Activated CD4-positive, alpha-beta T cell treated with anti-CD3 and anti-CD28 coated beads, Interleukin-2, amount 10 ng/mL, durations not matched to agents 24 days and 14 days (primary cell): ENCODE measurements around the gene NR2F1-AS1. TPM values are rescaled to one million over a fixed set of nuclear protein-coding genes. Genes with fewer than 3 reads are reported as not detected.

Experiments used
- DNase-seq: peaks from one replicate; pipeline ENCODE4 v3.0.0; 2022
- H3K27ac Mint-ChIP-seq: one replicate; pipeline ENCODE4 v1.8.0; 2022; ENCODE audit warnings: mild to moderate bottlenecking, mixed read lengths
- H3K27me3 Mint-ChIP-seq: one replicate; pipeline ENCODE4 v1.8.0; 2022; ENCODE audit warnings: mixed read lengths
- H3K36me3 Mint-ChIP-seq: one replicate; pipeline ENCODE4 v1.8.0; 2022; ENCODE audit warnings: low read depth, mild to moderate bottlenecking, mixed read lengths
- H3K4me1 Mint-ChIP-seq: one replicate; pipeline ENCODE4 v1.8.0; 2021; ENCODE audit warnings: mixed read lengths
- H3K4me3 Mint-ChIP-seq: one replicate; pipeline ENCODE4 v1.8.0; 2022; ENCODE audit warnings: mild to moderate bottlenecking, moderate library complexity, mixed read lengths
- H3K9me3 Mint-ChIP-seq: one replicate; pipeline ENCODE4 v1.8.0; 2021; ENCODE audit warnings: mixed read lengths
- intact Hi-C: fragments of 100-400 bp; cut with micrococcal nuclease; formaldehyde crosslinking; loops from one replicate; pipeline ENCODE4 v1.15.1; 2023
- total RNA-seq: library from RNA; stranded (reverse); gene quantifications from 2 replicates; pipeline ENCODE4 v1.2.3, GENCODE V29; 2022

The NR2F1-AS1 gene
- total RNA-seq, 1 donor from 2014 or later, result not detected

DNA sequence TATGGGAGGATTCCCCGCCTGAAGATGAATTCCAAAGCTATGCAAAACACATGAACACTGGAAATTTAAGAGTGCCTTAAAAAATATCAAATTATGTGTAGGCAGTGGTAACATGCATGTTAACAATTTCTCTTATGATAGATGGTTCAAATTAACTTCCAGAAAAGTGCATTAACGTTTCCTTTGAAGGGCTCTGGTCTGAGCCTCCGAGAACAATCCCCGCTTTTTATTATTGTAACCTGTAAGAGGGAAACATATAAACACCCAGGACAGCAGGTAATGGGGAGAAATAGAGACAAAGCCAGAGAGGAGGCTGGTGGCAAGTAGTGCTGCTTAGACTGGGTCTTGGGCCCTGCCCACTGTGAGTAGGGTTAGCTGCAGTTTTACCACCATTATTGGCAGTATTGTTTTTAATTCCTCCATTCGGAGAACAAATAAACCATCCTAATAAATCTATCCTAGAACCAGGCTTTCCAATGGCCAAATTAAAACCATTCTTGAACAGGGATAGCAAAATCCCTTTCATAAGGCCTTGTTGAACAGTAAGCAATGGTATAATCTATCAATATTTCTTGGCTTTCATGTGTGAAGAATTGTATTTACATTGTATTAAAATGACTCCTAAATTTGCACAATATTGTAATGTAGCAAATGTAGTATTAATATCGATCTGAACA is 8.3 kb upstream of the NR2F1-AS1 start:
- H3K36me3 Mint-ChIP-seq, result peaks cover 12% of the 10 kb centered on the region
- peaks cover 14% of the 10 kb centered on the region for H3K9me3 Mint-ChIP-seq
- no peak overlapping the region for H3K4me3 Mint-ChIP-seq
- peak overlapping the region; percentile 21 for H3K27ac Mint-ChIP-seq
- no peak for DNase-seq
- intact Hi-C loops, result no loop called here
- peaks cover 81% of the 10 kb centered on the region for H3K27me3 Mint-ChIP-seq
- peaks cover 11% of the 10 kb centered on the region for H3K4me1 Mint-ChIP-seq

DNA sequence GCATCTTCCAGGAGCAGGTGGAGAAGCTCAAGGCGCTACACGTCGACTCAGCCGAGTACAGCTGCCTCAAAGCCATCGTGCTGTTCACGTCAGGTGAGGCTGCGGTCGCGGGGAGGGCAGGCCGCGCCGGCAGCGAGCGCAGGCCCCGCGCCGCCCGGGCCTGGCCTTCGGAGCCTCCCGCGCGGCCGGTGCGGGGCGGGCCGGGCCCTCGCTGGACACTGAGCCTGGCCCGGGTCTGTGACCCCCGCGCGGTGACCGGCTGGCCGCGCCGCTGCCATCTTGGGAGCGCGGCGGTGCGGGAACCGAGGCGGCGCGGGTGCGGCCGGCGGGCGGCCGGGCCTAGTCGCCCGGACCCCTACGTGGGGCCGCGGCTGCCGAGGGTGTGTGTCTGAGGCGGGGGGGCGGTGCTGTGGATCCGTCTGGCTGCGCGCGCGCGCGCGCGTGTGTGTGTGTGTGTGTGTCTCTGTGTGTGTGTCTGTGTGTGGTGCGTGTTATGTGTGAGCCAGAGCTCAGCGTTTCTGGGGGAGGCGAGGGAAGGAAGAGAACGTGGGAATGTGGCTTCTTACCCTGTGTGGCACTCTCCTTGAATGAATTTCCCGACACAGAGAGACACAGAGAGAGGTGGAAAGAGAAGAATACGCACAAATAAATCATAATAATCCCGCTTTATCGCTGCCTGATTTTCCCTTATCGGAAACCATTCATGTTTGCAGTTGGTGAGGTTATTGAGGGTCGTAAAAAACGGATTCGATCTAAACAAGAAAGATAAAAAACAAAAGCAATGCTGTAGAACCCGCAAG is 7.5 kb upstream of the NR2F1-AS1 start:
- H3K27me3 Mint-ChIP-seq, result peaks cover 75% of the 10 kb centered on the region
- H3K9me3 Mint-ChIP-seq, result peaks cover 10% of the 10 kb centered on the region
- no peak for DNase-seq
- peaks cover 12% of the 10 kb centered on the region for H3K36me3 Mint-ChIP-seq
- H3K4me1 Mint-ChIP-seq, result peaks cover 13% of the 10 kb centered on the region
- H3K27ac Mint-ChIP-seq, result peak overlapping the region; percentile 80
- intact Hi-C loops, result no loop called here
- H3K4me3 Mint-ChIP-seq, result peak overlapping the region; percentile 45

DNA sequence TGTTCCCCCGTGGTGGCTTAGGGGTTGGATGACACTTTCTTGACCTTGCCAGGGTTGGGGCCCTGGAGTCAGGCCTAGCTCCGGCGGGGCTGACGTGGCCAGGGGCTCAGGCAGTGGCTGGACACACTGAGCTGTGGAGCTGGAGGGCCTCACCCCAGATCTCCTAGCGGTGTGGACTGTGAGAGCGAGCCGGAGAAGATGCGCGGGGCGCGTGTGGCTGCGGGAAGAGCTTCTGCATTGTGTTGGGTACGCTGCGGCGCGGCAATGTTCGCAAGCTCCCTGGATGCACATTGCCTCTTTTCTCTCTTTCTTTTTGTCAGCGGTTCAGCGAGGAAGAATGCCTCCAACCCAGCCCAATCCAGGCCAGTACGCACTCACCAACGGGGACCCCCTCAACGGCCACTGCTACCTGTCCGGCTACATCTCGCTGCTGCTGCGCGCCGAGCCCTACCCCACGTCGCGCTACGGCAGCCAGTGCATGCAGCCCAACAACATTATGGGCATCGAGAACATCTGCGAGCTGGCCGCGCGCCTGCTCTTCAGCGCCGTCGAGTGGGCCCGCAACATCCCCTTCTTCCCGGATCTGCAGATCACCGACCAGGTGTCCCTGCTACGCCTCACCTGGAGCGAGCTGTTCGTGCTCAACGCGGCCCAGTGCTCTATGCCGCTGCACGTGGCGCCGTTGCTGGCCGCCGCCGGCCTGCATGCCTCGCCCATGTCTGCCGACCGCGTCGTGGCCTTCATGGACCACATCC is 6.8 kb upstream of the NR2F1-AS1 start:
- Mint-ChIP-seq H3K36me3 (peaks cover 12% of the 10 kb centered on the region), H3K9me3 (peaks cover 10% of the 10 kb centered on the region), H3K27ac (peak overlapping the region; percentile 71), H3K4me3 (no peak overlapping the region), H3K4me1 (peaks cover 14% of the 10 kb centered on the region), H3K27me3 (peaks cover 68% of the 10 kb centered on the region)
- DNase-seq, result no peak
- intact Hi-C loops, result loop anchor here (2.0 kb wide), 1 partner anchor 15 kb away; no protein-coding TSS in a partner anchor

DNA sequence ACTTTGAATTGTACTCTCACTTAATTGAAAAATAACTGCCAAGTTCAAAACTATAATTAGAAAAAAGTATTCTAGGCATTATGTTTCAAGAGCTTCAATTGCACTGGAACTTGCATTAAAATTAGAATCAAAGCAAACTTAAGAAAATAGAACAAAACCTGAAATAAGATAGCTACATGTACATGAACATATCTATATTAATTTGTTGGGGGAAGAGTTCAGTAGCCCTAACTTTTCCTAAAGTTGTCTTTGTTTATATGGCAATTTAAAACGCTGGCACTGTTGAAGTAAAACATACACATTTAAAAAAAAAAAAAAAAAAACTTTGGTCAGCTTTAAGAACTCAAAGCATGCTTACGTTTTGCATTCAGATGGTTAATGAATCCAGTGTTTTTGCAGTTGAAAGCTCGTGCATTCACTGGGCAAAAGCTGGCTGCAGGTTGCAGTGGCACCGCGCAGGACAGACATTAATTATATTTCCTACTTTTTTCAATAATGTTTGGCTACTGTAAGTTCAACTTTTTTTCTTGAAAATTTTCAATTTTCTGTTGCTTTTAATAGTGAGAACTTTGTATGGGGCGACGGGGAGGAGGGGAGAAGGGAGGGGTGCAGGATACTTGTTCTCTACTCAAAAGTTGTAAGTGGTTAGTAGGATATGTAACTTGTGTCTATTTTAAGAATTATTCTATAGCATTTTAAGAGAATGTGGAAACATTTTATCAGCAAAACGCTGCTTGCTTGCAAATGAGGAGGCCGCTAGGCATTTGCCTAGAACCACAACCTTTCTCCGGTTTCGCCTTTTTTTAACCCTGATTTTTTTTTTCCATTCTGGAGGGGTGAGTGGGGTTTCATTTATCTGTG is 5.9 kb upstream of the NR2F1-AS1 start:
- peaks cover 62% of the 10 kb centered on the region for H3K27me3 Mint-ChIP-seq
- peak overlapping the region; percentile 71 for H3K27ac Mint-ChIP-seq
- H3K36me3 Mint-ChIP-seq, result peaks cover 12% of the 10 kb centered on the region
- H3K9me3 Mint-ChIP-seq, result peaks cover 10% of the 10 kb centered on the region
- H3K4me3 Mint-ChIP-seq, result no peak overlapping the region
- DNase-seq, result no peak
- H3K4me1 Mint-ChIP-seq, result peaks cover 14% of the 10 kb centered on the region
- intact Hi-C loops, result loop anchor here (2.0 kb wide), 1 partner anchor 16 kb away; no protein-coding TSS in a partner anchor

DNA sequence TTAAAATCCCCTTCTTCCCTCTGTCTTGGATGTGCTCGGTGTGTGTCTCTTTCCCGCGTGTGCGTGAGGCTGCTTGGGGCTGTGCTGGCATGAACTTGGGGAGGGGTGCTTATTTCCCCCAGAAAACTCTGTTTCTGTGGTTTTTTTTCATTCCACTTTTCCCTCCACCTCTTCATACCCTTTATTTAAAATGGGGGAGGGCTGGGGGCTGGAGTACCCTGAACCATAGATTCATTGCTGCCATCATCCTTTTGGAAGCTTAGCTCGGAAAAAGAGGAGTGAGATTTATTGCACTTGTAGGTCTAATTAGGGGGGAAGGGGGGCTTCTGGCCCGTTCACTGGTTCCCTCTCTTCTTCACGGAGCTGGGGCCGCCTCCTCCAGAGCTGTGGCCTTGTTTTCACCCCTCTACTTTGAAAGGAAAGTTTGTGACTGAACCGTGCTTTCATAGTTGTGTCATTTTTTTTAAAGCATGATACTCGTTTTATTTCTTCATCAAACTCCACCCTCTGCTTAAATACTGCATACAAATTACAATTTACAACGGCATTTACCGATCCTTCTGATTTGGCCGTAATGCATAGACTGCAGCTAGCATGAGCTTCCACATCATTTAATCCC is 4.9 kb upstream of the NR2F1-AS1 start:
- H3K4me3 Mint-ChIP-seq, result peak overlapping the region; percentile 76
- H3K27ac Mint-ChIP-seq, result peak overlapping the region; percentile 68
- intact Hi-C loops, result loop anchor here (2.0 kb wide), 1 partner anchor 17 kb away; no protein-coding TSS in a partner anchor
- peaks cover 10% of the 10 kb centered on the region for H3K9me3 Mint-ChIP-seq
- peaks cover 52% of the 10 kb centered on the region for H3K27me3 Mint-ChIP-seq
- peaks cover 15% of the 10 kb centered on the region for H3K4me1 Mint-ChIP-seq
- no peak for DNase-seq
- peaks cover 12% of the 10 kb centered on the region for H3K36me3 Mint-ChIP-seq

DNA sequence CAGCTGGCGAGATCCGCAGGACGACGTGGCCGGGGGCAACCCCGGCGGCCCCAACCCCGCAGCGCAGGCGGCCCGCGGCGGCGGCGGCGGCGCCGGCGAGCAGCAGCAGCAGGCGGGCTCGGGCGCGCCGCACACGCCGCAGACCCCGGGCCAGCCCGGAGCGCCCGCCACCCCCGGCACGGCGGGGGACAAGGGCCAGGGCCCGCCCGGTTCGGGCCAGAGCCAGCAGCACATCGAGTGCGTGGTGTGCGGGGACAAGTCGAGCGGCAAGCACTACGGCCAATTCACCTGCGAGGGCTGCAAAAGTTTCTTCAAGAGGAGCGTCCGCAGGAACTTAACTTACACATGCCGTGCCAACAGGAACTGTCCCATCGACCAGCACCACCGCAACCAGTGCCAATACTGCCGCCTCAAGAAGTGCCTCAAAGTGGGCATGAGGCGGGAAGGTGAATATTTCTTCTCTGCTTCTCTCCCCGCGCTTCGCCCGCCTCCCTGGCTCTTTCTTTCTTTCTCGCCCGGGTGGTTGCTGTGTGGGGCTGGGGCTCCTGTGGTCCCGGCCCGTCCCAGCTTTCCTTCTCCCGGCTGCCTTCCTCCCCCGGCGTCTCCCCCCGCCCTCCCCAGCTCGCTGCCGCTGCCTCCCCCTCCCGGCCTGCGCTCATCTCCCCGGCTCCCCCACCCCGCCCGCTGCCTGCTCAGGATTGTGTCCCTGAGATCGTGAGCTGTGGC is 4.2 kb upstream of the NR2F1-AS1 start:
- peaks cover 53% of the 10 kb centered on the region for H3K27me3 Mint-ChIP-seq
- peaks cover 10% of the 10 kb centered on the region for H3K9me3 Mint-ChIP-seq
- peaks cover 12% of the 10 kb centered on the region for H3K36me3 Mint-ChIP-seq
- intact Hi-C loops, result no loop called here
- peaks cover 21% of the 10 kb centered on the region for H3K4me1 Mint-ChIP-seq
- H3K27ac Mint-ChIP-seq, result no peak overlapping the region
- no peak for DNase-seq
- H3K4me3 Mint-ChIP-seq, result peak overlapping the region; percentile 76

DNA sequence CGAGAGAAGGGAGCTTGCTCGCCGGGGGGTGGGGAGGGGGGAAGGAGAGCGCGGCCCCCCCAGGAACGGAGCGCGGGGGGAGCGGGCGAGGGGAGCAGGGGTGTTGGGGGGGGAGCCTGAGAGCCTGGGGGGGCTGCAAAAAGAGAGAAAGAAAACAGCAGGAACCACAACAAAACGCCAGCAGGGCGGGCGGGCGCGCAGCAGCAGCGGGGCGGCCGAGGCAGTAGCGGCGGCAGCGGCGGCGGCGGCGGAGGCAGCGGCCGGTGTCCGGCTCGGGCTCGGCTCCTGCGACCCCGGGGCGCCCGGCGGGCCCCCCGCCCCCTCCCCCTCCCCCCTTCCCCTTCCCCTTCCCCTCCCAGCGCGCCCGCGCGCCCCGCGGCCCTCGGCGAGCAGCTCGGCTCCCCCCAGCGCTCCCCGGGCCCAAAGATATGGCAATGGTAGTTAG is 3.6 kb upstream of the NR2F1-AS1 start:
- intact Hi-C loops, result loop anchor here (5.0 kb wide), 1 partner anchor 1268 kb away; no protein-coding TSS in a partner anchor
- Mint-ChIP-seq H3K36me3 (peaks cover 12% of the 10 kb centered on the region), H3K27me3 (peaks cover 49% of the 10 kb centered on the region), H3K4me3 (peak overlapping the region; percentile 17), H3K9me3 (peaks cover 10% of the 10 kb centered on the region), H3K27ac (no peak overlapping the region), H3K4me1 (peaks cover 22% of the 10 kb centered on the region)
- no peak for DNase-seq

DNA sequence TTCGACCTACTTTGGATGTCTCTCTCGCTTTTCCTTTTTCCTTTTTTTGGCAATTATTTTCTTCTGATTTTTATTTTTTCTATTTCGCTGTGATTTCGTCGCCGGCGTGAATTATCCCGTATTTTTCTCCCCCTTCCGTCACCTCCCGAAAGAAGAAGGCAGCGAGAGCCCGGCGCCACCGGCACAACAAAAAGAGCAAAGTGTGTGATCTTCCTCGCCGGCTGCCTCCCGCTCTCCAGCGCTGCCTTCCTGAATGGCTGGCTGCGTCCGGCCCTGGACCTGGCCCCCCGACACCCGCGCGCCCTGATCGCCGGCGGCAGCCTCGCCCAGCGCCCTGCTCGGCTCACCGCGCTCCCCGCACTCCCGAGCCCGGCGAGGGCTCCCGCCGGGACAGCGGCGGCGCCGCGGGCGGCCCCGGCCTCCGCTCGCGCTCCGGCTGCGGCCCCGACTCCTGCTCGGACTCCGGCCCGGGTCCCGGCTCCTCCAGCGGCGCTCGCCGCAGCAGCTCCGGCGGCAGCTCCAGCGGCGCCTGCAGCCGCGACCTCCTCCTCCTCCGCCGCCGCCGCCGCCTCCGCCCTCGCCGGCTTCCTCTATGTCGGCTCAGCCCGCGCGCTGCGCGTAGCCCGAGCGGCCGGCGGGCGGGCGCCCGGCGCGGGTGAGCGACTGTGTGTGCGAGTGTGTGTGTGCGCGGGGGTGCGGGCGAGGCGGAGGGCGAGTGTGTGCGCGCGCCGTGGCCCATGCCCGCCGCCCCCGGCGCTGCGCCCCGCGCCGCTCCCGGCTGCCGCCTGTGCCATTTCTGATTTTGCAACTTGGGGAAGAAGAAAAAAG is 3.0 kb upstream of the NR2F1-AS1 start:
- H3K4me3 Mint-ChIP-seq, result peak overlapping the region; percentile 17
- H3K27ac Mint-ChIP-seq, result no peak overlapping the region
- peaks cover 22% of the 10 kb centered on the region for H3K4me1 Mint-ChIP-seq
- intact Hi-C loops, result loop anchor here (1.0 to 5.0 kb wide), 2 partner anchors 12 to 1268 kb away; no protein-coding TSS in a partner anchor
- DNase-seq, result peak; percentile 80
- H3K36me3 Mint-ChIP-seq, result peaks cover 12% of the 10 kb centered on the region
- peaks cover 43% of the 10 kb centered on the region for H3K27me3 Mint-ChIP-seq
- H3K9me3 Mint-ChIP-seq, result peaks cover 9% of the 10 kb centered on the region

DNA sequence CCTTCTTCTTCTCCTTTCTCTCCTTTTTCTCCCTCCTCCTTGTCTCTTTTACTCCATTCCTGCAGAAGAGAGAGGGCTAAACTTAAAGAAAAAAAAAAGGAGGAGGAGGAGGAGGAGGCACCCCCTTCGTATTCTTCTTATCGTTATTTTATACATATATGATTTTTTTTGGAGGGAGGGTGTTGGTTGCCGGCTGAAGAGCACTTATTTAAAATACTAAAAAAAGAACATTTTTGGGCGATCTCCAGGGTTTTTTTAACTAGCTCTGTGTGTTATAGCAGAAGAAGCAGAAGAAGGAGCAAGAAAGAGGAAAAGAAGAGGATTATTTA is 2.4 kb upstream of the NR2F1-AS1 start:
- Mint-ChIP-seq H3K4me1 (peaks cover 18% of the 10 kb centered on the region), H3K36me3 (peaks cover 7% of the 10 kb centered on the region), H3K27ac (no peak overlapping the region), H3K27me3 (peaks cover 43% of the 10 kb centered on the region), H3K9me3 (peaks cover 4% of the 10 kb centered on the region), H3K4me3 (no peak overlapping the region)
- intact Hi-C loops, result loop anchor here (1.0 to 5.0 kb wide), 2 partner anchors 11 to 1269 kb away; no protein-coding TSS in a partner anchor
- DNase-seq, result no peak

DNA sequence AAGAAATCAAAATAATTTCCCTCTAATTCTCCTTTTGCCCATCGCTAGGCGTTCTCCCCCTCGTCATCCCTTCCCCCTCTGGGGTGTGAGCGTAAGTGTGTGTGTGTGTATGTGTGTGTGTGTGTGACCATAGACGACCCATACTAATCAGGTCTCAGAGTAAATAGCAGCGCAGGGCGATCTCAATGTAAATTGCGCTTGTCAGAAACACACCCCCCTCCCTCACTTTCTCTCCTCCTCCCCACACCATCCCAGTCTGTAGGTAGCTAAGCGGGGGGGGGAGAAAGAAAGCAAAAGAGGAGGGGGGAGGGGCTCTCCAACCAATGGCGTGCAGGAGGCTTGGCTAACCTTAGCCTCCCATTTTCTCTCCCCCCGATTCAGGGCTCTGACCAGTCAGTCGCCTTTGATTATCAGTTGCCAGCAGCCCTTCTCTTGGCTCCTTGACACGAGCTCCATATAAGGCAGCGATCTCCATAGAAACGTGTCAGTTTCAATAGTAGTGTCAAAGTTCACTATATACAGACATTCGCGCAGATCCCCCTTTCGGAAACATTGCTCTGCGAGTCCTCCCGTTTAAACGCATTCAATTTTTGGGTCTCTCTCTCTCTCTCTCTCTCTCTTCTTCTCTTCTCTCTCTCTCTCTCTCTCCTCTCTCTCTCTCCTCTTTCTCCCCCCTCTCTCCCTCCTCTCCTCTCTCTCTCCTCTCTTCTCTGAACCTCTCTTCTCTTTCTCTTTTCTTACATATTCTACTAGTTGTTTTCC is 1.8 kb upstream of the NR2F1-AS1 start, which contains the start of gene NR2F1:
NR2F1 (plus strand) TSS at position 546 of the 762 bp plus-strand sequence. CDS start 1,802 bp downstream, outside the sequence.
- Mint-ChIP-seq H3K9me3 (peaks cover 4% of the 10 kb centered on the region), H3K27me3 (peaks cover 45% of the 10 kb centered on the region), H3K36me3 (peaks cover 5% of the 10 kb centered on the region), H3K4me3 (no peak within 1 kb of the TSS), H3K27ac (no peak within 1 kb of the TSS), H3K4me1 (peaks cover 18% of the 10 kb centered on the region)
- no peak for DNase-seq
- intact Hi-C loops, result loop anchor here (1.0 to 5.0 kb wide), 2 partner anchors 11 to 1269 kb away; no protein-coding TSS in a partner anchor

DNA sequence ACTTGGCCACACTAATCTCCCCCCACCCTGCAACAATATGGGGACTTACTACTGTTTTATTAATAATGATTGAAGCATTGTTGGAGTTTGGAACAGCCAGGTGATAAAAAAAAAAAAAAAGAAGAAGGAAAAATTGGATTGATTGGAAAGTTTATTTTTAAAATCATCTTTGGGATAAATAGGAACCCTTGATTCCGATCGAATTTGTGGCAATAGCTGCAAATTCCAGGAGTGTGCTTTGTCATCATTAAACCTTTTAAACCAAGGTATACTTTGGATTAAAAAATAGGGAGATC is 1.1 kb upstream of the NR2F1-AS1 start:
- DNase-seq, result no peak
- Mint-ChIP-seq H3K4me3 (no peak overlapping the region), H3K9me3 (no peaks in the 10 kb centered on the region), H3K36me3 (no peaks in the 10 kb centered on the region), H3K27ac (no peak overlapping the region), H3K27me3 (peaks cover 45% of the 10 kb centered on the region), H3K4me1 (peaks cover 14% of the 10 kb centered on the region)
- intact Hi-C loops, result loop anchor here (5.0 kb wide), 1 partner anchor 1270 kb away; no protein-coding TSS in a partner anchor
